GM18858 (cell line): ENCODE results near the gene TAF9B.
"Not testable (repeated sequence)": the region's sequence is repeated elsewhere in the genome, so short reads cannot be mapped to it uniquely, and the experiment has no call there.

ENCODE experiments used
- ATAC-seq: cut with Tn5 transposase; IDR thresholded peaks from one replicate; pipeline ENCODE4 v1.9.1; 2021; ENCODE audit not compliant: unreplicated experiment

TAF9B gene

GRCh38 chrX:78139160-78140123, at the start of gene TAF9B:
Gene TAF9B (minus strand): TSS chrX:78139650. CDS start chrX:78139611, 39 bp downstream.
- ATAC-seq, result peak; percentile 93

- no peak for ATAC-seq
Measured at GRCh38 chrX:78182881-78183280, 43.4 kb upstream of the TAF9B start.

GRCh38 chrX:78181307-78181706, 41.9 kb upstream of the TAF9B start:
- no peak for ATAC-seq

- ATAC-seq, result no peak
Measured at GRCh38 chrX:78168065-78168464, 28.6 kb upstream of the TAF9B start.

GRCh38 chrX:78165425-78165824, 26.0 kb upstream of the TAF9B start:
- ATAC-seq, result no peak

- not testable (repeated sequence) for ATAC-seq
Measured at GRCh38 chrX:78163175-78163574, 23.7 kb upstream of the TAF9B start.

- ATAC-seq, result not testable (repeated sequence)
Measured at GRCh38 chrX:78160711-78161110, 21.3 kb upstream of the TAF9B start.

- ATAC-seq, result not testable (repeated sequence)
Measured at GRCh38 chrX:78157846-78158245, 18.4 kb upstream of the TAF9B start.

- not testable (repeated sequence) for ATAC-seq
Measured at GRCh38 chrX:78157373-78157772, 17.9 kb upstream of the TAF9B start.

- not testable (repeated sequence) for ATAC-seq
Measured at GRCh38 chrX:78147002-78147540, 7.6 kb upstream of the TAF9B start.

- no peak for ATAC-seq
Measured at GRCh38 chrX:78140206-78140605, 756 bp upstream of the TAF9B start.

GRCh38 chrX:78133238-78133960, 6.1 kb downstream of the TAF9B start:
- ATAC-seq, result no peak

GRCh38 chrX:78131117-78131516, 8.3 kb downstream of the TAF9B start:
- ATAC-seq, result no peak

- ATAC-seq, result no peak
Measured at GRCh38 chrX:78130396-78130795, 9.1 kb downstream of the TAF9B start.

- no peak for ATAC-seq
Measured at GRCh38 chrX:78129714-78130113, 9.7 kb downstream of the TAF9B start.

GRCh38 chrX:78125781-78126180, 13.7 kb downstream of the TAF9B start:
- ATAC-seq, result not testable (repeated sequence)

- no peak for ATAC-seq
Measured at GRCh38 chrX:78125148-78125547, 14.3 kb downstream of the TAF9B start.

GRCh38 chrX:78124307-78124706, 15.1 kb downstream of the TAF9B start:
- ATAC-seq, result no peak

GRCh38 chrX:78123190-78123589, 16.3 kb downstream of the TAF9B start:
- no peak for ATAC-seq

GRCh38 chrX:78119521-78120227, 19.8 kb downstream of the TAF9B start:
- no peak for ATAC-seq

- no peak for ATAC-seq
Measured at GRCh38 chrX:78118628-78119027, 20.8 kb downstream of the TAF9B start.
